Neural crest cell (in vitro differentiated cells): ENCODE data around the gene AGAP2. TPM values are rescaled to one million over a fixed set of nuclear protein-coding genes. Genes with fewer than 3 reads are reported as not detected.

Source experiments
- DNase-seq: peaks from one replicate; pipeline ENCODE4 v3.0.0; 2021; ENCODE audit warnings: low read depth, mixed read lengths, low spot score
- H3K27ac Mint-ChIP-seq: one replicate; pipeline ENCODE4 v1.8.0; 2021; ENCODE audit warnings: mild to moderate bottlenecking, mixed read lengths; ENCODE audit not compliant: unreplicated experiment
- H3K27me3 Mint-ChIP-seq: 2 replicates; pipeline ENCODE4 v1.8.0; 2021; ENCODE audit warnings: low read depth, mild to moderate bottlenecking, mixed read lengths
- H3K36me3 Mint-ChIP-seq: 2 replicates; pipeline ENCODE4 v1.8.0; 2021; ENCODE audit warnings: low read depth, mild to moderate bottlenecking, mixed read lengths
- H3K4me1 Mint-ChIP-seq: 2 replicates; pipeline ENCODE4 v1.8.0; 2021; ENCODE audit warnings: mixed read lengths
- H3K4me3 Mint-ChIP-seq: one replicate; pipeline ENCODE4 v1.8.0; 2021; ENCODE audit warnings: mild to moderate bottlenecking, mixed read lengths
- H3K9me3 Mint-ChIP-seq: 2 replicates; pipeline ENCODE4 v1.8.0; 2021; ENCODE audit warnings: mixed read lengths
- CTCF ChIP-seq: fragments of 200-600 bp; sonication (generic); conservative IDR thresholded peaks from 2 replicates; pipeline ENCODE4 v1.5.0; 2021; ENCODE audit warnings: antibody characterized with exemption, mild to moderate bottlenecking
- total RNA-seq: library from RNA; stranded (reverse); gene quantifications from 2 replicates; pipeline ENCODE4 v1.2.1, GENCODE V29; 2021

AGAP2 gene
- total RNA-seq, 1 donor from 2014 or later, result 4.1 TPM

- Mint-ChIP-seq H3K4me1 (peaks cover 29% of the 10 kb centered on the region), H3K9me3 (no peaks in the 10 kb centered on the region), H3K27ac (no peak overlapping the region), H3K4me3 (peak overlapping the region; percentile 86), H3K27me3 (peaks cover 87% of the 10 kb centered on the region), H3K36me3 (peaks cover 2% of the 10 kb centered on the region)
- DNase-seq, result no peak
- TF ChIP-seq CTCF, result no peak
Measured at GRCh38 chr12:57739914-57740538, 1.5 kb upstream of the AGAP2 start.

- DNase-seq, result no peak
- H3K27me3 Mint-ChIP-seq, result peaks cover 88% of the 10 kb centered on the region
- peak overlapping the region; percentile 86 for H3K4me3 Mint-ChIP-seq
- no peaks in the 10 kb centered on the region for H3K36me3 Mint-ChIP-seq
- peaks cover 24% of the 10 kb centered on the region for H3K4me1 Mint-ChIP-seq
- no peak for TF ChIP-seq CTCF
- H3K9me3 Mint-ChIP-seq, result no peaks in the 10 kb centered on the region
- no peak overlapping the region for H3K27ac Mint-ChIP-seq
Measured at GRCh38 chr12:57739387-57739786, 845 bp upstream of the AGAP2 start.

GRCh38 chr12:57737467-57738460 lies 778 bp downstream of the AGAP2 start:
- Mint-ChIP-seq H3K9me3 (no peaks in the 10 kb centered on the region), H3K27ac (no peak overlapping the region), H3K27me3 (peaks cover 90% of the 10 kb centered on the region), H3K4me1 (peaks cover 21% of the 10 kb centered on the region), H3K4me3 (no peak overlapping the region), H3K36me3 (no peaks in the 10 kb centered on the region)
- peak; percentile 45 for TF ChIP-seq CTCF
- DNase-seq, result peak; percentile 37

GRCh38 chr12:57736741-57737466 lies 1.6 kb downstream of the AGAP2 start:
- H3K27me3 Mint-ChIP-seq, result peaks cover 91% of the 10 kb centered on the region
- no peak for DNase-seq
- H3K36me3 Mint-ChIP-seq, result no peaks in the 10 kb centered on the region
- no peak for TF ChIP-seq CTCF
- H3K4me1 Mint-ChIP-seq, result peaks cover 21% of the 10 kb centered on the region
- no peaks in the 10 kb centered on the region for H3K9me3 Mint-ChIP-seq
- peak overlapping the region; percentile 70 for H3K4me3 Mint-ChIP-seq
- no peak overlapping the region for H3K27ac Mint-ChIP-seq

GRCh38 chr12:57735952-57736740 lies 2.4 kb downstream of the AGAP2 start:
- peak; percentile 29 for TF ChIP-seq CTCF
- H3K4me1 Mint-ChIP-seq, result peaks cover 21% of the 10 kb centered on the region
- peak; percentile 39 for DNase-seq
- H3K4me3 Mint-ChIP-seq, result peak overlapping the region; percentile 70
- peaks cover 91% of the 10 kb centered on the region for H3K27me3 Mint-ChIP-seq
- H3K36me3 Mint-ChIP-seq, result no peaks in the 10 kb centered on the region
- H3K9me3 Mint-ChIP-seq, result no peaks in the 10 kb centered on the region
- H3K27ac Mint-ChIP-seq, result no peak overlapping the region
